Activated T-cell treated with anti-CD3 and anti-CD28 coated beads for 1 hour (primary cell): ENCODE results near the gene MYL12A.

Source experiments
- DNase-seq: peaks from one replicate; pipeline ENCODE4 v3.0.0-alpha.2; 2020; ENCODE audit warnings: low read depth

Gene MYL12A

GRCh38 chr18:3283253-3283863 is 35.8 kb downstream of the MYL12A start:
- no peak for DNase-seq

GRCh38 chr18:3283908-3284307 is 36.3 kb downstream of the MYL12A start:
- DNase-seq: no peak

GRCh38 chr18:3284501-3284900 is 36.9 kb downstream of the MYL12A start:
- DNase-seq: no peak

- DNase-seq: no peak
Measured at GRCh38 chr18:3286159-3286558, 38.6 kb downstream of the MYL12A start.

GRCh38 chr18:3293196-3293951 is 45.8 kb downstream of the MYL12A start:
- no peak for DNase-seq

- no peak for DNase-seq
Measured at GRCh38 chr18:3294435-3295080, 47.0 kb downstream of the MYL12A start.

GRCh38 chr18:3297025-3297984 is 49.7 kb downstream of the MYL12A start:
- peak; percentile 90 for DNase-seq

- DNase-seq: no peak
Measured at GRCh38 chr18:3304832-3305231, 57.2 kb downstream of the MYL12A start.

- DNase-seq: no peak
Measured at GRCh38 chr18:3305354-3305762, 57.8 kb downstream of the MYL12A start.
